ENCODE data around the gene SLC35F3. TPM values are rescaled to one million over a fixed set of nuclear protein-coding genes. Genes with fewer than 3 reads are reported as not detected.

The SLC35F3 gene
- total RNA-seq, 1 donor from 2014 or later = not detected

- Mint-ChIP-seq H3K4me1 (no peaks in the 10 kb centered on the region), H3K4me3 (no peak overlapping the region), H3K36me3 (ENCODE audit: low read depth) (no peaks in the 10 kb centered on the region), H3K27me3 (peaks cover 25% of the 10 kb centered on the region), H3K9me3 (no peaks in the 10 kb centered on the region), H3K27ac (no peak overlapping the region)
- ATAC-seq (ENCODE audit: low read depth) = no peak
- POLR2A ChIA-PET = no interaction called here
- DNase-seq = no peak
- no peak for TF ChIP-seq CTCF (IDR thresholded peaks at IDR 0.05)
- intact Hi-C loops (cut with micrococcal nuclease) = no loop called here
- CTCF ChIA-PET = no interaction called here
Measured at GRCh38 chr1:234238060-234238459, 333.6 kb downstream of the SLC35F3 start.

- intact Hi-C loops (cut with micrococcal nuclease) = no loop called here
- no peak for ATAC-seq (ENCODE audit: low read depth)
- DNase-seq = no peak
- no peaks in the 10 kb centered on the region for H3K36me3 Mint-ChIP-seq (ENCODE audit: low read depth)
- no peak overlapping the region for H3K27ac Mint-ChIP-seq
- no peaks in the 10 kb centered on the region for H3K9me3 Mint-ChIP-seq
- CTCF ChIA-PET = no interaction called here
- TF ChIP-seq CTCF (IDR thresholded peaks at IDR 0.05) = no peak
- H3K4me3 Mint-ChIP-seq = no peak overlapping the region
- H3K4me1 Mint-ChIP-seq = peaks cover 9% of the 10 kb centered on the region
- H3K27me3 Mint-ChIP-seq = peaks cover 18% of the 10 kb centered on the region
- POLR2A ChIA-PET = no interaction called here
Measured at GRCh38 chr1:234239515-234239914, 335.0 kb downstream of the SLC35F3 start.

- peaks cover 18% of the 10 kb centered on the region for H3K27me3 Mint-ChIP-seq
- ChIA-PET CTCF (no interaction called here), POLR2A (no interaction called here)
- no peaks in the 10 kb centered on the region for H3K36me3 Mint-ChIP-seq (ENCODE audit: low read depth)
- no peak overlapping the region for H3K27ac Mint-ChIP-seq
- ATAC-seq (ENCODE audit: low read depth) (no peak), DNase-seq (no peak)
- no peaks in the 10 kb centered on the region for H3K9me3 Mint-ChIP-seq
- no peak for TF ChIP-seq CTCF (IDR thresholded peaks at IDR 0.05)
- intact Hi-C loops (cut with micrococcal nuclease) = no loop called here
- no peak overlapping the region for H3K4me3 Mint-ChIP-seq
- peaks cover 12% of the 10 kb centered on the region for H3K4me1 Mint-ChIP-seq
Measured at GRCh38 chr1:234239936-234240335, 335.5 kb downstream of the SLC35F3 start.

GRCh38 chr1:234240680-234241079 lies 336.2 kb downstream of the SLC35F3 start:
- intact Hi-C loops (cut with micrococcal nuclease) = no loop called here
- CTCF ChIA-PET = no interaction called here
- Mint-ChIP-seq H3K4me3 (no peak overlapping the region), H3K36me3 (ENCODE audit: low read depth) (no peaks in the 10 kb centered on the region), H3K9me3 (no peaks in the 10 kb centered on the region), H3K27me3 (peaks cover 18% of the 10 kb centered on the region), H3K4me1 (peaks cover 13% of the 10 kb centered on the region), H3K27ac (no peak overlapping the region)
- ATAC-seq (ENCODE audit: low read depth) (no peak), DNase-seq (no peak)
- TF ChIP-seq CTCF (IDR thresholded peaks at IDR 0.05) = no peak
- POLR2A ChIA-PET = no interaction called here

GRCh38 chr1:234241941-234242490 lies 337.5 kb downstream of the SLC35F3 start:
- ATAC-seq (ENCODE audit: low read depth) (no peak), DNase-seq (no peak)
- peaks cover 13% of the 10 kb centered on the region for H3K4me1 Mint-ChIP-seq
- no peaks in the 10 kb centered on the region for H3K36me3 Mint-ChIP-seq (ENCODE audit: low read depth)
- H3K27me3 Mint-ChIP-seq = peaks cover 18% of the 10 kb centered on the region
- H3K9me3 Mint-ChIP-seq = no peaks in the 10 kb centered on the region
- intact Hi-C loops (cut with micrococcal nuclease) = no loop called here
- no peak overlapping the region for H3K4me3 Mint-ChIP-seq
- ChIA-PET CTCF (no interaction called here), POLR2A (no interaction called here)
- TF ChIP-seq CTCF (IDR thresholded peaks at IDR 0.05) = no peak
- H3K27ac Mint-ChIP-seq = no peak overlapping the region
